Endothelial cell of umbilical vein (primary cell): ENCODE measurements around the gene NTN3. TPM values are rescaled to one million over a fixed set of nuclear protein-coding genes. Genes with fewer than 3 reads are reported as not detected.
"Not testable (repeated sequence)": the region's sequence is repeated elsewhere in the genome, so short reads cannot be mapped to it uniquely, and the experiment has no call there.

Experiments
- BruUV-seq: library from RNA; stranded (reverse); fragments of 400-500 nt; replicated peaks from 2 replicates; lab custom pipeline; 2021; lab: Mats Ljungman, UMichigan
- CTCF ChIA-PET: fragments of 300-600, 350-600 bp; sonication (Branson Sonifier 250); formaldehyde crosslinking; loops from one replicate; lab custom pipeline; 2021; ENCODE audit warnings: antibody characterized with exemption, inconsistent platforms; lab: Charles Lee
- POLR2A ChIA-PET: fragments of 300-600, 350-600 bp; sonication (Branson Sonifier 250); formaldehyde crosslinking; loops from one replicate; lab custom pipeline; 2021; ENCODE audit warnings: antibody characterized with exemption, inconsistent platforms; lab: Charles Lee
- DNase-seq: peaks from one replicate; pipeline ENCODE4 v3.0.0-alpha.2; 2011; ENCODE audit warnings: low read depth, low spot score
- FAIRE-seq: peaks from 2 replicates; lab custom pipeline; 2011; peaks lifted over from hg19 to GRCh38; lab: Jason Lieb, UNC
- H2AFZ ChIP-seq: 2 replicates; pipeline ENCODE4 v1.6.0; 2012; ENCODE audit warnings: low read depth, low read length, control low read depth, inconsistent platforms
- H3K27ac ChIP-seq: 2 replicates; pipeline ENCODE4 v1.5.1; 2011; ENCODE audit warnings: low read depth, mild to moderate bottlenecking, control low read depth, low read length, moderate library complexity; ENCODE audit not compliant: insufficient read depth
- H3K27me3 ChIP-seq, 2 experiments: 2 replicates each; pipeline versions ENCODE4 v1.6.0 to v1.6.1; 2011; ENCODE audit warnings: low read length in 2 of 2, mixed read lengths in 1 of 2; ENCODE audit not compliant: control insufficient read depth in 2 of 2, insufficient read depth in 2 of 2
- H3K36me3 ChIP-seq, 2 experiments: 2 replicates in 1 of 2; 3 replicates in 1 of 2; pipeline ENCODE4 v1.5.1; 2011; ENCODE audit warnings: low read length in 2 of 2, mild to moderate bottlenecking in 1 of 2, moderate library complexity in 1 of 2; ENCODE audit not compliant: control insufficient read depth in 2 of 2, insufficient read depth in 2 of 2; ENCODE audit errors: extremely low read depth in 1 of 2
- H3K4me1 ChIP-seq: 3 replicates; pipeline ENCODE4 v1.5.1; 2011; ENCODE audit warnings: mild to moderate bottlenecking, low read length; ENCODE audit not compliant: control insufficient read depth, insufficient read depth; ENCODE audit errors: extremely low read depth
- H3K4me2 ChIP-seq: 2 replicates; pipeline ENCODE4 v1.6.1; 2011; ENCODE audit warnings: low read length, control low read depth, mixed read lengths; ENCODE audit not compliant: insufficient read depth
- H3K4me3 ChIP-seq, 3 experiments: fragments of 200-600 bp in 1 of 3; sonication (generic), shearing (Covaris generic) in 1 of 3; replicated peaks in 1 of 3; 2 replicates each; pipeline ENCODE4 v1.5.1; 2011 to 2016; ENCODE audit warnings: control low read depth in 3 of 3, low read length in 3 of 3, mild to moderate bottlenecking in 2 of 3, inconsistent platforms in 1 of 3, low read depth in 1 of 3, moderate library complexity in 1 of 3; ENCODE audit not compliant: insufficient read depth in 1 of 3
- H3K79me2 ChIP-seq: 2 replicates; pipeline ENCODE4 v1.6.0; 2012; ENCODE audit warnings: low read length, inconsistent platforms; ENCODE audit not compliant: control insufficient read depth, insufficient read depth
- H3K9ac ChIP-seq: replicated peaks from 2 replicates; pipeline ENCODE3; 2011; ENCODE audit warnings: low read length, control low read depth; ENCODE audit not compliant: insufficient read depth; ENCODE audit errors: extremely low read depth
- H3K9me1 ChIP-seq: replicated peaks from 3 replicates; pipeline ENCODE4 v1.6.0; 2011; ENCODE audit warnings: mild to moderate bottlenecking, low read length; ENCODE audit not compliant: control insufficient read depth, insufficient read depth; ENCODE audit errors: extremely low read depth
- H3K9me3 ChIP-seq: replicated peaks from 2 replicates; pipeline ENCODE4 v1.5.1; 2012; ENCODE audit warnings: low read length, inconsistent platforms; ENCODE audit not compliant: control insufficient read depth, insufficient read depth
- H4K20me1 ChIP-seq: replicated peaks from 2 replicates; pipeline ENCODE3; 2011; ENCODE audit warnings: mild to moderate bottlenecking, low read length; ENCODE audit not compliant: control insufficient read depth, insufficient read depth; ENCODE audit errors: extremely low read depth
- FOS ChIP-seq: IDR thresholded peaks from 2 replicates; pipeline ENCODE4 v1.6.1; 2011; ENCODE audit warnings: mild to moderate bottlenecking, low read length, moderate library complexity, borderline replicate concordance; ENCODE audit not compliant: insufficient read depth
- MYC ChIP-seq: IDR thresholded peaks from one replicate; pipeline ENCODE4 v1.6.1; 2011; ENCODE audit warnings: mild to moderate bottlenecking, low read depth, low read length
- dilution Hi-C: fragments of 300-500 bp; cut with MboI; formaldehyde crosslinking; loops from one replicate; pipeline ENCODE4 v1.15.0; 2019; ENCODE audit warnings: low sequenced_read_pairs; ENCODE audit not compliant: extremely low pct_ligation_motif_present
- intact Hi-C: fragments of 100-400 bp; cut with micrococcal nuclease; formaldehyde crosslinking; loops from one replicate; pipeline ENCODE4 v1.10.0; 2022
- polyA plus RNA-seq, 4 experiments: library from polyadenylated mRNA; depleted of rRNA in 3 of 4; stranded (reverse) in 3 of 4; unstranded in 1 of 4; fragments of >200 nt; gene quantifications; 2 replicates each; pipeline versions ENCODE4 v1.2.1 to v1.2.3, GENCODE V29; 2011 to 2012; ENCODE audit warnings: missing spikeins in 1 of 4
- total RNA-seq: library from RNA; stranded (reverse); gene quantifications from 2 replicates; pipeline ENCODE4 v1.2.3, GENCODE V29; 2021

NTN3 gene
- total and polyA plus RNA-seq, 2 donors (not counting 3 experiments of a cell fraction or from before 2014, with no cell fraction given) = 0.15 TPM; not detected in 1

- dilution Hi-C loops (no loop called here), intact Hi-C loops (no loop called here)
- no peak for FAIRE-seq
Observed at GRCh38 chr16:2432801-2433505, 38.1 kb upstream of the NTN3 start.

GRCh38 chr16:2435236-2435635 is 35.9 kb upstream of the NTN3 start:
- FAIRE-seq, H3K4me3 ChIP-seq, H3K27me3 ChIP-seq, H3K27ac ChIP-seq, H3K4me2 ChIP-seq, CTCF ChIA-PET, intact Hi-C loops, H2AFZ ChIP-seq, DNase-seq, H3K4me1 ChIP-seq, H3K9ac ChIP-seq, H4K20me1 ChIP-seq, H3K9me1 ChIP-seq, dilution Hi-C loops, H3K9me3 ChIP-seq, BruUV-seq: not testable (repeated sequence)
- POLR2A ChIA-PET = interaction anchor here (0.7 kb wide), 1 partner anchor 280 kb away, joined by 5 read pairs; the partner anchor contains the start of gene TRAF7
- peaks cover 22 to 27% of the 10 kb centered on the region in 2 experiments for H3K36me3 ChIP-seq
- peaks cover 33% of the 10 kb centered on the region for H3K79me2 ChIP-seq

More at GRCh38 chr16:2432801-2433505, 38.1 kb upstream of the NTN3 start:
- ChIA-PET CTCF (interaction anchor here (1.2 kb wide), 1 partner anchor 29 kb away, joined by 3 read pairs; no protein-coding TSS in a partner anchor), POLR2A (no interaction called here)
- Histone ChIP-seq H3K9me3 (no peaks in the 10 kb centered on the region), H3K36me3 (peaks cover 19% of the 10 kb centered on the region in 2 experiments), H3K27ac (no peak overlapping the region), H3K9ac (no peak overlapping the region), H3K27me3 (no peaks in the 10 kb centered on the region), H3K79me2 (peaks cover 38% of the 10 kb centered on the region), H4K20me1 (no peaks in the 10 kb centered on the region), H3K4me1 (peaks cover 21% of the 10 kb centered on the region), H2AFZ (no peak overlapping the region), H3K4me2 (no peak overlapping the region), H3K9me1 (no peaks in the 10 kb centered on the region), H3K4me3 (no peak overlapping the region)
- BruUV-seq = no TSS peak
- no peak for TF ChIP-seq FOS
- TF ChIP-seq MYC = no peak
- DNase-seq = peak; percentile 14
